ENCODE data around the gene LRRC39.

GRCh38 chr1:100164702-100165101 is 13.4 kb downstream of the LRRC39 start:
- TF ChIP-seq, protein P1, sequence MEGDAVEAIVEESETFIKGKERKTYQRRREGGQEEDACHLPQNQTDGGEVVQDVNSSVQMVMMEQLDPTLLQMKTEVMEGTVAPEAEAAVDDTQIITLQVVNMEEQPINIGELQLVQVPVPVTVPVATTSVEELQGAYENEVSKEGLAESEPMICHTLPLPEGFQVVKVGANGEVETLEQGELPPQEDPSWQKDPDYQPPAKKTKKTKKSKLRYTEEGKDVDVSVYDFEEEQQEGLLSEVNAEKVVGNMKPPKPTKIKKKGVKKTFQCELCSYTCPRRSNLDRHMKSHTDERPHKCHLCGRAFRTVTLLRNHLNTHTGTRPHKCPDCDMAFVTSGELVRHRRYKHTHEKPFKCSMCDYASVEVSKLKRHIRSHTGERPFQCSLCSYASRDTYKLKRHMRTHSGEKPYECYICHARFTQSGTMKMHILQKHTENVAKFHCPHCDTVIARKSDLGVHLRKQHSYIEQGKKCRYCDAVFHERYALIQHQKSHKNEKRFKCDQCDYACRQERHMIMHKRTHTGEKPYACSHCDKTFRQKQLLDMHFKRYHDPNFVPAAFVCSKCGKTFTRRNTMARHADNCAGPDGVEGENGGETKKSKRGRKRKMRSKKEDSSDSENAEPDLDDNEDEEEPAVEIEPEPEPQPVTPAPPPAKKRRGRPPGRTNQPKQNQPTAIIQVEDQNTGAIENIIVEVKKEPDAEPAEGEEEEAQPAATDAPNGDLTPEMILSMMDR (IDR thresholded peaks at IDR 0.05), result no peak
- TF ChIP-seq POLR2AphosphoS5 (IDR thresholded peaks at IDR 0.05), result no peak
- TF ChIP-seq POLR2A (IDR thresholded peaks at IDR 0.05), result no peak

All from breast epithelium (tissue), 3 donors.